Neuron (in vitro differentiated cells): ENCODE results near the gene HSPA1A.

ENCODE experiments used
- H2AFZ ChIP-seq: one replicate; pipeline ENCODE4 v1.6.1; 2013; ENCODE audit warnings: low read depth, mild to moderate bottlenecking, inconsistent platforms, low read length, moderate library complexity
- H3K27me3 ChIP-seq: one replicate; pipeline ENCODE4 v1.6.1; 2013; ENCODE audit warnings: low read length; ENCODE audit not compliant: insufficient read depth
- H3K36me3 ChIP-seq: one replicate; pipeline ENCODE4 v1.6.1; 2013; ENCODE audit warnings: low read length; ENCODE audit not compliant: insufficient read depth
- H3K4me1 ChIP-seq: one replicate; pipeline ENCODE4 v1.6.1; 2013; ENCODE audit warnings: low read length; ENCODE audit not compliant: insufficient read depth
- H3K4me3 ChIP-seq: 2 replicates; pipeline ENCODE4 v1.5.1; 2013; ENCODE audit warnings: mild to moderate bottlenecking, low read length, moderate library complexity
- H3K9me3 ChIP-seq: one replicate; pipeline ENCODE4 v1.6.1; 2013; ENCODE audit warnings: low read length

Gene HSPA1A

GRCh38 chr6:31776989-31777666, 38.2 kb upstream of the HSPA1A start, which contains the start of gene VWA7:
Gene VWA7 (minus strand): TSS chr6:31777328. CDS start chr6:31776779, 549 bp downstream.
- H3K4me3 ChIP-seq = no peak within 1 kb of the TSS
- peaks cover 3% of the 10 kb centered on the region for H3K4me1 ChIP-seq
- no peaks in the 10 kb centered on the region for H3K27me3 ChIP-seq
- no peaks in the 10 kb centered on the region for H3K9me3 ChIP-seq
- peaks cover 34% of the 10 kb centered on the region for H3K36me3 ChIP-seq
- H2AFZ ChIP-seq = no peak within 1 kb of the TSS

GRCh38 chr6:31777667-31778050, 37.7 kb upstream of the HSPA1A start:
- H3K36me3 ChIP-seq = peaks cover 40% of the 10 kb centered on the region
- H2AFZ ChIP-seq = no peak overlapping the region
- H3K4me3 ChIP-seq = no peak overlapping the region
- H3K27me3 ChIP-seq = no peaks in the 10 kb centered on the region
- peaks cover 3% of the 10 kb centered on the region for H3K4me1 ChIP-seq
- no peaks in the 10 kb centered on the region for H3K9me3 ChIP-seq

GRCh38 chr6:31778193-31778592, 37.1 kb upstream of the HSPA1A start:
- Histone ChIP-seq H2AFZ (no peak overlapping the region), H3K36me3 (peaks cover 44% of the 10 kb centered on the region), H3K4me3 (no peak overlapping the region), H3K27me3 (no peaks in the 10 kb centered on the region), H3K4me1 (peaks cover 3% of the 10 kb centered on the region), H3K9me3 (no peaks in the 10 kb centered on the region)

- H2AFZ ChIP-seq = no peak overlapping the region
- no peak overlapping the region for H3K4me3 ChIP-seq
- H3K27me3 ChIP-seq = no peaks in the 10 kb centered on the region
- H3K9me3 ChIP-seq = no peaks in the 10 kb centered on the region
- peaks cover 3% of the 10 kb centered on the region for H3K4me1 ChIP-seq
- peaks cover 51% of the 10 kb centered on the region for H3K36me3 ChIP-seq
Measured at GRCh38 chr6:31778999-31779885, 36.1 kb upstream of the HSPA1A start.

GRCh38 chr6:31779908-31780307, 35.4 kb upstream of the HSPA1A start:
- no peak overlapping the region for H2AFZ ChIP-seq
- no peak overlapping the region for H3K4me3 ChIP-seq
- no peaks in the 10 kb centered on the region for H3K27me3 ChIP-seq
- peaks cover 3% of the 10 kb centered on the region for H3K4me1 ChIP-seq
- H3K36me3 ChIP-seq = peaks cover 57% of the 10 kb centered on the region
- no peaks in the 10 kb centered on the region for H3K9me3 ChIP-seq

GRCh38 chr6:31780507-31781243, 34.7 kb upstream of the HSPA1A start:
- no peaks in the 10 kb centered on the region for H3K27me3 ChIP-seq
- H3K9me3 ChIP-seq = no peaks in the 10 kb centered on the region
- H2AFZ ChIP-seq = no peak overlapping the region
- H3K4me3 ChIP-seq = no peak overlapping the region
- H3K36me3 ChIP-seq = peaks cover 65% of the 10 kb centered on the region
- peaks cover 3% of the 10 kb centered on the region for H3K4me1 ChIP-seq

- peaks cover 3% of the 10 kb centered on the region for H3K4me1 ChIP-seq
- no peak overlapping the region for H2AFZ ChIP-seq
- no peak overlapping the region for H3K4me3 ChIP-seq
- H3K9me3 ChIP-seq = no peaks in the 10 kb centered on the region
- no peaks in the 10 kb centered on the region for H3K27me3 ChIP-seq
- peaks cover 66% of the 10 kb centered on the region for H3K36me3 ChIP-seq
Measured at GRCh38 chr6:31781244-31782125, 33.9 kb upstream of the HSPA1A start.

GRCh38 chr6:31782126-31782855, 33.1 kb upstream of the HSPA1A start:
- no peak overlapping the region for H3K4me3 ChIP-seq
- H3K4me1 ChIP-seq = no peaks in the 10 kb centered on the region
- no peak overlapping the region for H2AFZ ChIP-seq
- H3K9me3 ChIP-seq = no peaks in the 10 kb centered on the region
- H3K27me3 ChIP-seq = no peaks in the 10 kb centered on the region
- peaks cover 68% of the 10 kb centered on the region for H3K36me3 ChIP-seq

GRCh38 chr6:31784098-31784925, 31.0 kb upstream of the HSPA1A start:
- H3K9me3 ChIP-seq = no peaks in the 10 kb centered on the region
- H3K36me3 ChIP-seq = peaks cover 62% of the 10 kb centered on the region
- H3K4me3 ChIP-seq = no peak overlapping the region
- H3K4me1 ChIP-seq = no peaks in the 10 kb centered on the region
- no peaks in the 10 kb centered on the region for H3K27me3 ChIP-seq
- H2AFZ ChIP-seq = no peak overlapping the region

- H3K9me3 ChIP-seq = no peaks in the 10 kb centered on the region
- H2AFZ ChIP-seq = no peak overlapping the region
- H3K27me3 ChIP-seq = no peaks in the 10 kb centered on the region
- H3K4me3 ChIP-seq = no peak overlapping the region
- H3K4me1 ChIP-seq = no peaks in the 10 kb centered on the region
- H3K36me3 ChIP-seq = peaks cover 54% of the 10 kb centered on the region
Measured at GRCh38 chr6:31785475-31785874, 29.9 kb upstream of the HSPA1A start.

- H3K27me3 ChIP-seq = no peaks in the 10 kb centered on the region
- H3K9me3 ChIP-seq = no peaks in the 10 kb centered on the region
- H3K4me3 ChIP-seq = no peak overlapping the region
- H3K4me1 ChIP-seq = peaks cover 13% of the 10 kb centered on the region
- H2AFZ ChIP-seq = no peak overlapping the region
- H3K36me3 ChIP-seq = peaks cover 26% of the 10 kb centered on the region
Measured at GRCh38 chr6:31791324-31792089, 23.8 kb upstream of the HSPA1A start.
